ENCODE results near the gene GFPT2.

DNA sequence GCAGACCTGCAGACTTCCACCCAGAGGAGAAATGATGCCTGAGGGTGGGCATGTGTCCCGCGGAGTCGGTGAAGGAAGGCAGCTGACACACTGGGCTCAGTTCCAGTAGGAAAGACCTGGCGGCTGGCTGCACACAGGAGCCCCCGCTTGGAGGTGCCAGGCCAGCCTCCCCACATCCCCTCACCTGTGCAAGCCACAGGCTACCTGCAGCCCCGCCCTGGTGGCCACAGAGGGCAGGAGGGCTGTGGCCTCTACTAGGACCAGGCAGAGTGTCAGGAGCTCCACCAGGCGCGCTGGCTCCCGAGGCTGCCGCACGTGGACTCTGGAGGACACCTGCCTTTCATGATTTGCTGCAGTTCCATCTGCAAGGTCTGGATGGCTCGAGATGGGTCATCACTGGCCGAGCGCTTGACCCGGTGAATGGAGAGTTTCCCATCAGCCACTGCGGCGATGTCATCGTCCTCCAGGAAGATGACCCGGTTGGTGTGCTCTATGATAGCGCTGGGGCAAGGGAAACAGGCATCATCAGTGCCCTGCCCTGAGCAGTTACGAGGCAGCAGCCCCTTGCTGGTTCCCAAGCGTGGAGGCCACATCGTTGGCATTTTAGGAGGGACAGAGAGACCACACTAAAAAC is 34.6 kb downstream of the GFPT2 start:
- TF ChIP-seq, protein P1, sequence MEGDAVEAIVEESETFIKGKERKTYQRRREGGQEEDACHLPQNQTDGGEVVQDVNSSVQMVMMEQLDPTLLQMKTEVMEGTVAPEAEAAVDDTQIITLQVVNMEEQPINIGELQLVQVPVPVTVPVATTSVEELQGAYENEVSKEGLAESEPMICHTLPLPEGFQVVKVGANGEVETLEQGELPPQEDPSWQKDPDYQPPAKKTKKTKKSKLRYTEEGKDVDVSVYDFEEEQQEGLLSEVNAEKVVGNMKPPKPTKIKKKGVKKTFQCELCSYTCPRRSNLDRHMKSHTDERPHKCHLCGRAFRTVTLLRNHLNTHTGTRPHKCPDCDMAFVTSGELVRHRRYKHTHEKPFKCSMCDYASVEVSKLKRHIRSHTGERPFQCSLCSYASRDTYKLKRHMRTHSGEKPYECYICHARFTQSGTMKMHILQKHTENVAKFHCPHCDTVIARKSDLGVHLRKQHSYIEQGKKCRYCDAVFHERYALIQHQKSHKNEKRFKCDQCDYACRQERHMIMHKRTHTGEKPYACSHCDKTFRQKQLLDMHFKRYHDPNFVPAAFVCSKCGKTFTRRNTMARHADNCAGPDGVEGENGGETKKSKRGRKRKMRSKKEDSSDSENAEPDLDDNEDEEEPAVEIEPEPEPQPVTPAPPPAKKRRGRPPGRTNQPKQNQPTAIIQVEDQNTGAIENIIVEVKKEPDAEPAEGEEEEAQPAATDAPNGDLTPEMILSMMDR (IDR thresholded peaks at IDR 0.05) = no peak
- no peak for TF ChIP-seq POLR2A (IDR thresholded peaks at IDR 0.05)

Data from sigmoid colon (tissue), 3 donors.